HCT116 (cell line): Measurements from ENCODE around the gene LSM4. TPM values are rescaled to one million over a fixed set of nuclear protein-coding genes. Genes with fewer than 3 reads are reported as not detected.

Source experiments
- ATAC-seq: fragments of 200-7000 bp; cut with Tn5 transposase; 2 replicates; pipeline ENCODE4 v1.9.1; 2020; ENCODE audit warnings: mild to moderate bottlenecking, moderate library complexity
- BruUV-seq: library from RNA; stranded (reverse); fragments of 400-500 nt; replicated peaks from 2 replicates; lab custom pipeline; 2021; lab: Mats Ljungman, UMichigan
- CTCF ChIA-PET: fragments of 300-600 bp; sonication (Branson Sonifier 250); formaldehyde crosslinking; loops from one replicate; lab custom pipeline; 2021; ENCODE audit warnings: antibody characterized with exemption; lab: Charles Lee
- POLR2A ChIA-PET: fragments of 300-600, 350-600 bp; sonication (Branson Sonifier 250); formaldehyde crosslinking; loops from one replicate; lab custom pipeline; 2021; ENCODE audit warnings: antibody characterized with exemption; lab: Charles Lee
- RAD21 ChIA-PET, 2 experiments: fragments of 300-600 bp; sonication (Branson Sonifier 250); formaldehyde crosslinking; loops; one replicate each; lab custom pipeline; 2023; ENCODE audit warnings: low total read pairs in 2 of 2; ENCODE audit not compliant: uncharacterized antibody in 2 of 2, unreplicated experiment in 2 of 2, low non-redundant PET in 1 of 2; lab: Charles Lee
- DNase-seq: peaks from one replicate; pipeline ENCODE4 v3.0.0-alpha.2; 2010; ENCODE audit warnings: low read depth, low spot score
- H2AFZ ChIP-seq: fragments of 200-600 bp; shearing (Covaris generic), sonication (generic); 2 replicates; pipeline ENCODE4 v1.6.1; 2017; ENCODE audit warnings: low read depth, mixed run types, mixed read lengths, antibody characterized with exemption, low read length; ENCODE audit not compliant: poor library complexity, severe bottlenecking
- H3K27ac ChIP-seq: 2 replicates; pipeline ENCODE4 v1.5.1; 2012; ENCODE audit warnings: low read depth, low read length
- H3K27me3 ChIP-seq: fragments of 200-600 bp; sonication (generic); 2 replicates; pipeline ENCODE4 v1.6.1; 2016; ENCODE audit warnings: mixed run types, low read length, mixed read lengths; ENCODE audit not compliant: insufficient read depth
- H3K36me3 ChIP-seq, 2 experiments: fragments of 200-500 bp in 1 of 2; fragments of 200-600 bp in 1 of 2; sonication (Bioruptor generic) in 1 of 2; sonication (generic) in 1 of 2; 2 replicates each; pipeline versions ENCODE4 v1.5.1 to v1.6.1; 2014 to 2016; ENCODE audit warnings: low read length in 2 of 2, inconsistent platforms in 1 of 2, mixed read lengths in 1 of 2, mixed run types in 1 of 2; ENCODE audit not compliant: insufficient read depth in 2 of 2, control insufficient read depth in 1 of 2
- H3K4me1 ChIP-seq, 2 experiments: fragments of 200-600 bp in 1 of 2; sonication (generic) in 1 of 2; 2 replicates each; pipeline versions ENCODE4 v1.5.1 to v1.6.1; 2012 to 2017; ENCODE audit warnings: low read length in 2 of 2, inconsistent platforms in 1 of 2, mild to moderate bottlenecking in 1 of 2, mixed read lengths in 1 of 2, mixed run types in 1 of 2, moderate library complexity in 1 of 2; ENCODE audit not compliant: insufficient read depth in 2 of 2, control insufficient read depth in 1 of 2
- H3K4me2 ChIP-seq: fragments of 200-600 bp; sonication (generic); 2 replicates; pipeline ENCODE4 v1.6.1; 2017; ENCODE audit warnings: mixed run types, low read length, mixed read lengths
- H3K4me3 ChIP-seq, 2 experiments: fragments of 200-600 bp in 1 of 2; sonication (generic) in 1 of 2; replicated peaks in 1 of 2; 2 replicates each; pipeline ENCODE4 v1.5.1; 2011 to 2016; ENCODE audit warnings: low read length in 2 of 2, control low read depth in 1 of 2, low read depth in 1 of 2, mild to moderate bottlenecking in 1 of 2, mixed read lengths in 1 of 2, mixed run types in 1 of 2
- H3K79me2 ChIP-seq: fragments of 200-600 bp; sonication (generic); 2 replicates; pipeline ENCODE4 v1.6.1; 2017; ENCODE audit warnings: mild to moderate bottlenecking, mixed run types, low read length, moderate library complexity, mixed read lengths; ENCODE audit not compliant: insufficient read depth
- H3K9ac ChIP-seq: fragments of 200-600 bp; sonication (generic); 2 replicates; pipeline ENCODE4 v1.6.1; 2016; ENCODE audit warnings: low read length, mixed read lengths
- H3K9me2 ChIP-seq: fragments of 200-600 bp; sonication (generic), shearing (Covaris generic); 2 replicates; pipeline ENCODE4 v1.6.1; 2017; ENCODE audit warnings: mixed run types, mild to moderate bottlenecking, moderate library complexity; ENCODE audit not compliant: insufficient read depth
- H3K9me3 ChIP-seq, 2 experiments: fragments of 200-500 bp in 1 of 2; fragments of 200-600 bp in 1 of 2; sonication (Bioruptor generic) in 1 of 2; sonication (generic) in 1 of 2; 2 replicates each; pipeline ENCODE4 v1.6.1; 2014 to 2017; ENCODE audit warnings: low read length in 2 of 2, mixed read lengths in 2 of 2, inconsistent platforms in 1 of 2, low read depth in 1 of 2, mild to moderate bottlenecking in 1 of 2, mixed run types in 1 of 2, moderate library complexity in 1 of 2; ENCODE audit not compliant: control insufficient read depth in 1 of 2, insufficient read depth in 1 of 2
- H4K20me1 ChIP-seq: fragments of 200-600 bp; sonication (generic), shearing (Covaris generic); 2 replicates; pipeline ENCODE4 v1.6.1; 2017; ENCODE audit warnings: mixed run types, mild to moderate bottlenecking, moderate library complexity; ENCODE audit not compliant: insufficient read depth
- CTCF ChIP-seq, 3 experiments: fragments of 200-600 bp in 1 of 3; sonication (generic) in 1 of 3; IDR thresholded peaks in 2 of 3; conservative IDR thresholded peaks in 1 of 3; 2 replicates each; pipeline ENCODE4 v1.5.1; 2012 to 2017; ENCODE audit warnings: low read depth in 2 of 3, low read length in 2 of 3, antibody characterized with exemption in 1 of 3, borderline replicate concordance in 1 of 3, control low read depth in 1 of 3, mild to moderate bottlenecking in 1 of 3, mixed read lengths in 1 of 3, mixed run types in 1 of 3, moderate library complexity in 1 of 3; ENCODE audit not compliant: insufficient read depth in 1 of 3
- MAX ChIP-seq: IDR thresholded peaks from 2 replicates; pipeline ENCODE4 v1.6.1; 2012
- RAD21 ChIP-seq: IDR thresholded peaks from 2 replicates; pipeline ENCODE4 v1.6.1; 2012; ENCODE audit warnings: low read depth, mild to moderate bottlenecking
- SP1 ChIP-seq: IDR thresholded peaks from 2 replicates; pipeline ENCODE4 v1.6.1; 2012; ENCODE audit warnings: low read depth
- TCF7L2 ChIP-seq: IDR thresholded peaks from 2 replicates; pipeline ENCODE4 v1.7.0; 2011; ENCODE audit warnings: borderline replicate concordance, inconsistent platforms; ENCODE audit not compliant: insufficient read depth, insufficient read length; ENCODE audit errors: extremely low read depth
- ZFX ChIP-seq: fragments of 450-650 bp; IDR thresholded peaks from 2 replicates; pipeline ENCODE4 v1.6.1; 2017
- intact Hi-C: fragments of 100-400 bp; cut with micrococcal nuclease; formaldehyde crosslinking; loops from 2 replicates; pipeline ENCODE4 v1.10.0; 2022
- total RNA-seq: library from RNA; stranded (reverse); gene quantifications from one replicate; pipeline ENCODE4 v1.2.1, GENCODE V29; 2021; ENCODE audit not compliant: unreplicated experiment

LSM4 gene
- total RNA-seq, 1 experiment from 2014 or later = 400 TPM

- H4K20me1 ChIP-seq = no peaks in the 10 kb centered on the region
- H3K27ac ChIP-seq = peak overlapping the region; percentile 93
- peak overlapping the region; percentile 98 for H3K9ac ChIP-seq
- BruUV-seq = TSS peak; percentile 71
- ChIA-PET CTCF (interaction anchor here (0.6 to 2.5 kb wide), 6 partner anchors 18 to 134 kb away, joined by 3 to 36 read pairs (median 4); partner anchors contain the start of gene JUND), POLR2A (interaction anchor here (0.7 to 3.7 kb wide), 11 partner anchors 12 to 92 kb away, joined by 3 to 52 read pairs (median 4); partner anchors contain the start of genes GDF15, IQCN and JUND), RAD21 (interaction anchor here (0.6 to 1.9 kb wide), 6 partner anchors 18 to 349 kb away, joined by 3 to 6 read pairs (median 4); no protein-coding TSS in a partner anchor)
- no peak overlapping the region for H2AFZ ChIP-seq
- TF ChIP-seq CTCF (IDR thresholded peaks at IDR 0.05 in 2 of 3, conservative IDR thresholded peaks at IDR 0.05 in 1 of 3; ENCODE audit: borderline replicate concordance in 1 of 3, insufficient read depth in 1 of 3, low read depth in 2 of 3, low read length in 2 of 3) = peak in 2 of 3 experiments; percentile 14 to 17; a peak in 1 of 6 replicates
- TF ChIP-seq TCF7L2 = no peak
- peak; percentile 73; the same call in 1 of the 2 replicates for TF ChIP-seq ZFX
- TF ChIP-seq MAX = no peak
- peak; percentile 53 for TF ChIP-seq RAD21
- no peak for TF ChIP-seq SP1
- peaks cover 55% of the 10 kb centered on the region for H3K79me2 ChIP-seq
- peak overlapping the region; percentile 78 to 97 for H3K4me3 ChIP-seq
- no peaks in the 10 kb centered on the region for H3K9me3 ChIP-seq
- H3K9me2 ChIP-seq = no peaks in the 10 kb centered on the region
- peak overlapping the region; percentile 87 for H3K4me2 ChIP-seq
- peaks cover 54 to 57% of the 10 kb centered on the region in 2 experiments for H3K4me1 ChIP-seq
- DNase-seq (no peak), ATAC-seq (no peak; the same call in 1 of the 2 replicates)
- peaks cover 2 to 12% of the 10 kb centered on the region in 2 experiments; a peak in 1 of 4 replicates for H3K36me3 ChIP-seq
- H3K27me3 ChIP-seq = no peaks in the 10 kb centered on the region
- intact Hi-C loops = loop anchor here (10.0 kb wide), 1 partner anchor 118 kb away; the partner anchor contains the start of gene RAB3A
Measured at GRCh38 chr19:18322318-18322758, 538 bp downstream of the LSM4 start.
